Heart left ventricle (tissue), 13 donors: ENCODE measurements around the gene KLHL29.

Source experiments
- CTCF ChIP-seq, 12 donors: fragments of 200-600 bp; sonication (generic) in 4 of 12; IDR thresholded peaks; one replicate each; pipeline versions ENCODE4 v1.5.0 to v1.8.0; 2018 to 2022; ENCODE audit warnings: antibody characterized with exemption in 12 of 12, mild to moderate bottlenecking in 5 of 12
- POLR2A ChIP-seq, 2 donors: fragments of 450-650 bp; IDR thresholded peaks; one replicate each; pipeline ENCODE4 v1.6.1; 2017; ENCODE audit warnings: antibody characterized with exemption in 2 of 2, mild to moderate bottlenecking in 2 of 2, moderate library complexity in 2 of 2
- donor health status: ischemic (EF 13 %, LVEDD 7.1; RV severe dilation, severe dysfunction).
- donor health status: DM: no; HTN: yes; CAD: no.
- donor health status: DM: no; HTN: no; CAD: no.
- donor health status: ischemic (EF 25% LVEDD 6.9; RV normal size, moderate dysfunction).
- donor health status: ischemic (EF 25% LVEDD 5.7; RV mildly dilated, moderate dysfunction).
- donor health status: ischemic (EF 35%, LVEDD 5.7; RV mildly dilated, moderate dysfunction).
- donor health status: nonischemic (EF 11% LVEDD 7.7; RV severe dilation, severe dysfunction).
- donor health status: DM: yes; HTN: yes; CAD: no.
- donor health status: PGD.
- donor health status: ischemic (EF 29% LVEDD 5.4; RV normal size, mild dysfunction).
- donor health status: nonischemic (EF 23%, LVEDD 6.1; RV moderate dilation, normal function).

DNA sequence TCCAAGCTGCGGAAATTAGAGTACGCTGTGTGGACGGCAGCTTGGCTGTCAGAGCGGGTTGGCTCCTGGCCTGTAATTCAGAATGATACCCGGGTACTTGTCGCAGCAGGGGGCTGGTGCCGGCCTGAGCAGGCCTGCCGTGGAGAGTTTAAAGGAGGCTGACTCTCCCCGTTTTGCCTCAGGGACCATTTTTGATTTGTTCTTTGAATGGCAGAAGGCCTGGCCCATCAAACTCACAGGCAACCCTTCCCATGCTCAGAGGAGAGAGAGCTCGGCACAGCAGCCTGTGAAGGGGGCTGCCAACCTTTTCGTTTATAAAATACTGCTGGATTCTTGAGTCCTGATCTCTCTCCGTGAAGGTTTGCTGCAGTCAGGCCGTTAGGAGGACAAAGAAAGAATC, 151.3 kb downstream of the KLHL29 start:
- TF ChIP-seq POLR2A (IDR thresholded peaks at IDR 0.05) (no peak), CTCF (IDR thresholded peaks at IDR 0.05) (no peak)
